Measurements from ENCODE around the gene CACNA1E.

DNA sequence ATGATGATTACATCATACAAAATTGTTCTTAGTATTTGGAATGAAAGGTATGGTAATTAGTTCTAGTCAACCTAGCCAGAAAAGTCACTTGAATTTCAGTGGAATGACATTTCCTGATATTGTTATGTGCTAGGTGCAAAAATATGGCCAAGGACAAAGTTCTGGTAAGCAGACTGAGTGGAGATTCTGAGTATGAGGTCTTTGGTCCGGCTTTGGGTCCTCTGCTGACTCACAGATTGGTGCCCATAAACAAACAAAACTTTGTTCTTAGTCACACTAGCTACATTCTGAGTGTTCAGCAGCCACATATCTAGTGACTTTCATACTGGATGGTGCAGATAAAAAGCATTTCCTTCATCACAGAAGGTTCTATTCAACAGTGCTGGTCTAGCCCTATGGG, 372.1 kb downstream of the CACNA1E start:
- TF ChIP-seq, protein P1, sequence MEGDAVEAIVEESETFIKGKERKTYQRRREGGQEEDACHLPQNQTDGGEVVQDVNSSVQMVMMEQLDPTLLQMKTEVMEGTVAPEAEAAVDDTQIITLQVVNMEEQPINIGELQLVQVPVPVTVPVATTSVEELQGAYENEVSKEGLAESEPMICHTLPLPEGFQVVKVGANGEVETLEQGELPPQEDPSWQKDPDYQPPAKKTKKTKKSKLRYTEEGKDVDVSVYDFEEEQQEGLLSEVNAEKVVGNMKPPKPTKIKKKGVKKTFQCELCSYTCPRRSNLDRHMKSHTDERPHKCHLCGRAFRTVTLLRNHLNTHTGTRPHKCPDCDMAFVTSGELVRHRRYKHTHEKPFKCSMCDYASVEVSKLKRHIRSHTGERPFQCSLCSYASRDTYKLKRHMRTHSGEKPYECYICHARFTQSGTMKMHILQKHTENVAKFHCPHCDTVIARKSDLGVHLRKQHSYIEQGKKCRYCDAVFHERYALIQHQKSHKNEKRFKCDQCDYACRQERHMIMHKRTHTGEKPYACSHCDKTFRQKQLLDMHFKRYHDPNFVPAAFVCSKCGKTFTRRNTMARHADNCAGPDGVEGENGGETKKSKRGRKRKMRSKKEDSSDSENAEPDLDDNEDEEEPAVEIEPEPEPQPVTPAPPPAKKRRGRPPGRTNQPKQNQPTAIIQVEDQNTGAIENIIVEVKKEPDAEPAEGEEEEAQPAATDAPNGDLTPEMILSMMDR (IDR thresholded peaks at IDR 0.05) = no peak
- no peak for TF ChIP-seq POLR2AphosphoS5 (IDR thresholded peaks at IDR 0.05; ENCODE audit: insufficient read depth in 1 of 2, low read depth in 1 of 2)
